HL-60 (cell line): ENCODE measurements around the gene FOXL2.

ENCODE experiments used
- CTCF ChIP-seq: IDR thresholded peaks from one replicate; pipeline ENCODE4 v1.5.1; 2011; ENCODE audit warnings: low read length, control low read depth, inconsistent platforms; ENCODE audit not compliant: insufficient read depth
- SPI1 ChIP-seq: IDR thresholded peaks from 2 replicates; pipeline ENCODE4 v1.6.1; 2012; ENCODE audit warnings: low read depth, mild to moderate bottlenecking, borderline replicate concordance

GRCh38 chr3:138913766-138914165, 33.2 kb downstream of the FOXL2 start:
- no peak for TF ChIP-seq SPI1
- no peak for TF ChIP-seq CTCF
